Measurements from ENCODE around the gene EXOC3.

EXOC3 gene

GRCh38 chr5:442335-443238, at the start of gene EXOC3:
EXOC3 (plus strand) TSS chr5:443176; CDS start chr5:446206, 3,030 bp downstream.
- CTCF ChIA-PET, result interaction anchor here (0.5 to 4.0 kb wide), 4 partner anchors 12 to 254 kb away, joined by 3 to 37 read pairs (median 3); no protein-coding TSS in a partner anchor
- TF ChIP-seq CTCF (IDR thresholded peaks at IDR 0.05; ENCODE audit: insufficient read depth, low read length, missing control alignments), result no peak
- POLR2A ChIA-PET, result no interaction called here
- no peak for DNase-seq (ENCODE audit: low read depth, low spot score)
- peak within 1 kb of the TSS; percentile 99 for H3K4me3 ChIP-seq (ENCODE audit: low read depth, low read length)

GRCh38 chr5:393846-394275, 49.1 kb upstream of the EXOC3 start:
- POLR2A ChIA-PET, result no interaction called here
- no peak overlapping the region for H3K4me3 ChIP-seq (ENCODE audit: low read depth, low read length)
- CTCF ChIA-PET, result interaction anchor here (0.6 kb wide), 1 partner anchor 10 kb away, joined by 3 read pairs; no protein-coding TSS in a partner anchor
- DNase-seq (ENCODE audit: low read depth, low spot score), result no peak
- TF ChIP-seq CTCF (IDR thresholded peaks at IDR 0.05; ENCODE audit: insufficient read depth, low read length, missing control alignments), result no peak

- ChIA-PET CTCF (interaction anchor here (1.0 kb wide), 1 partner anchor 57 kb away, joined by 4 read pairs; no protein-coding TSS in a partner anchor), POLR2A (interaction anchor here (0.6 to 0.8 kb wide), 2 partner anchors 22 to 51 kb away, joined by 3 to 4 read pairs; no protein-coding TSS in a partner anchor)
- no peak overlapping the region for H3K4me3 ChIP-seq (ENCODE audit: low read depth, low read length)
- DNase-seq (ENCODE audit: low read depth, low spot score), result no peak
- TF ChIP-seq CTCF (IDR thresholded peaks at IDR 0.05; ENCODE audit: insufficient read depth, low read length, missing control alignments), result no peak
These were observed 48.3 kb upstream of the EXOC3 start for GRCh38 chr5:394671-395155.

- no peak overlapping the region for H3K4me3 ChIP-seq (ENCODE audit: low read depth, low read length)
- POLR2A ChIA-PET, result interaction anchor here (0.6 to 0.8 kb wide), 3 partner anchors 16 to 51 kb away, joined by 3 to 4 read pairs (median 3); no protein-coding TSS in a partner anchor
- no peak for DNase-seq (ENCODE audit: low read depth, low spot score)
- CTCF ChIA-PET, result interaction anchor here (1.0 to 1.8 kb wide), 2 partner anchors 58 to 78 kb away, joined by 4 to 5 read pairs; no protein-coding TSS in a partner anchor
- TF ChIP-seq CTCF (IDR thresholded peaks at IDR 0.05; ENCODE audit: insufficient read depth, low read length, missing control alignments), result no peak
These were observed 47.6 kb upstream of the EXOC3 start for GRCh38 chr5:395156-395920.

- DNase-seq (ENCODE audit: low read depth, low spot score), result no peak
- ChIA-PET CTCF (interaction anchor here (1.0 to 1.8 kb wide), 2 partner anchors 58 to 79 kb away, joined by 4 to 5 read pairs; no protein-coding TSS in a partner anchor), POLR2A (interaction anchor here (0.7 kb wide), 1 partner anchor 17 kb away, joined by 3 read pairs; no protein-coding TSS in a partner anchor)
- TF ChIP-seq CTCF (IDR thresholded peaks at IDR 0.05; ENCODE audit: insufficient read depth, low read length, missing control alignments), result no peak
- no peak overlapping the region for H3K4me3 ChIP-seq (ENCODE audit: low read depth, low read length)
These were observed 47.0 kb upstream of the EXOC3 start for GRCh38 chr5:395921-396530.

Measured in AG04449 (cell line).